HEK293 (cell line): Measurements from ENCODE around the gene TDRD10.

Experiments used
- CTCF ChIA-PET: fragments of 350-600 bp; formaldehyde crosslinking; extraction: SDS; loops from one replicate; lab custom pipeline; 2021; ENCODE audit warnings: antibody characterized with exemption; lab: Yijun Ruan, JAX
- POLR2A ChIA-PET: fragments of 300-600 bp; formaldehyde crosslinking; extraction: SDS; loops from one replicate; lab custom pipeline; 2020; ENCODE audit warnings: antibody characterized with exemption, inconsistent platforms; lab: Yijun Ruan, JAX
- H3K27ac ChIP-seq: fragments of 200-500 bp; sonication (Bioruptor generic); 2 replicates; pipeline ENCODE4 v1.5.1; 2014; ENCODE audit warnings: low read depth, low read length, control low read depth, inconsistent platforms; ENCODE audit errors: extremely low read depth
- H3K36me3 ChIP-seq, 2 experiments: fragments of 200-500 bp in 1 of 2; sonication (Bioruptor generic) in 1 of 2; 1 replicate in 1 of 2; 2 replicates in 1 of 2; pipeline ENCODE4 v1.5.1; 2014 to 2017; ENCODE audit warnings: inconsistent platforms in 2 of 2, low read length in 2 of 2; ENCODE audit not compliant: control insufficient read depth in 2 of 2, insufficient read depth in 1 of 2
- H3K4me1 ChIP-seq: fragments of 200-500 bp; sonication (Bioruptor generic); 2 replicates; pipeline ENCODE4 v1.5.1; 2014; ENCODE audit warnings: mild to moderate bottlenecking, low read length, inconsistent platforms; ENCODE audit not compliant: control insufficient read depth, insufficient read depth
- H3K4me3 ChIP-seq: 2 replicates; pipeline ENCODE4 v1.5.1; 2011; ENCODE audit warnings: low read depth, mild to moderate bottlenecking, control low read depth, low read length, moderate library complexity
- H3K9me3 ChIP-seq: fragments of 200-500 bp; sonication (Bioruptor generic); 2 replicates; pipeline ENCODE4 v1.5.1; 2014; ENCODE audit warnings: low read depth, low read length, inconsistent platforms; ENCODE audit not compliant: control insufficient read depth, insufficient read depth
- ELK4 ChIP-seq: IDR thresholded peaks from 2 replicates; pipeline ENCODE4 v1.6.1; 2011; ENCODE audit warnings: mild to moderate bottlenecking, low read depth, low read length, borderline replicate concordance
- MZF1 ChIP-seq: fragments of 450-650 bp; formaldehyde crosslinking; IDR thresholded peaks from 2 replicates; pipeline ENCODE4 v1.5.1; 2017; ENCODE audit warnings: missing biosample characterization, missing genetic modification characterization, borderline replicate concordance
- PATZ1 ChIP-seq: fragments of 450-650 bp; formaldehyde crosslinking; IDR thresholded peaks from 2 replicates; pipeline ENCODE4 v1.5.1; 2016; ENCODE audit warnings: missing biosample characterization, missing genetic modification characterization
- PRDM10 ChIP-seq: fragments of 450-650 bp; formaldehyde crosslinking; IDR thresholded peaks from 2 replicates; pipeline ENCODE4 v1.5.1; 2016; ENCODE audit warnings: missing biosample characterization, missing genetic modification characterization
- PRDM2 ChIP-seq: fragments of 450-650 bp; formaldehyde crosslinking; IDR thresholded peaks from 2 replicates; pipeline ENCODE4 v1.5.1; 2016; ENCODE audit warnings: missing biosample characterization, missing genetic modification characterization, borderline replicate concordance
- YY2 ChIP-seq: fragments of 450-650 bp; formaldehyde crosslinking; IDR thresholded peaks from 2 replicates; pipeline ENCODE4 v1.5.1; 2016; ENCODE audit warnings: missing biosample characterization, missing genetic modification characterization
- ZBTB17 ChIP-seq: fragments of 450-650 bp; formaldehyde crosslinking; IDR thresholded peaks from 2 replicates; pipeline ENCODE4 v1.5.1; 2016; ENCODE audit warnings: missing biosample characterization, missing genetic modification characterization
- ZNF112 ChIP-seq: fragments of 450-650 bp; formaldehyde crosslinking; IDR thresholded peaks from 2 replicates; pipeline ENCODE4 v1.5.0; 2017; ENCODE audit warnings: missing biosample characterization, missing genetic modification characterization
- ZNF132 ChIP-seq: fragments of 450-650 bp; formaldehyde crosslinking; IDR thresholded peaks from 2 replicates; pipeline ENCODE4 v1.5.1; 2017; ENCODE audit warnings: missing biosample characterization, missing genetic modification characterization, borderline replicate concordance
- ZNF18 ChIP-seq: fragments of 450-650 bp; formaldehyde crosslinking; IDR thresholded peaks from 2 replicates; pipeline ENCODE4 v1.5.1; 2016; ENCODE audit warnings: missing biosample characterization, missing genetic modification characterization
- ZNF274 ChIP-seq, 2 experiments: fragments of 200-500 bp in 1 of 2; fragments of 450-650 bp in 1 of 2; sonication (Bioruptor generic) in 1 of 2; formaldehyde crosslinking in 1 of 2; IDR thresholded peaks; 2 replicates each; pipeline versions ENCODE4 v1.5.1 to v1.6.1; 2014 to 2016; ENCODE audit warnings: borderline replicate concordance in 1 of 2, inconsistent platforms in 1 of 2, low read length in 1 of 2, missing biosample characterization in 1 of 2, missing genetic modification characterization in 1 of 2
- ZNF292 ChIP-seq: fragments of 450-650 bp; formaldehyde crosslinking; IDR thresholded peaks from 2 replicates; pipeline ENCODE4 v1.5.1; 2016; ENCODE audit warnings: low read depth, missing biosample characterization, missing genetic modification characterization, borderline replicate concordance
- ZNF529 ChIP-seq: fragments of 450-650 bp; formaldehyde crosslinking; IDR thresholded peaks from 2 replicates; pipeline ENCODE4 v1.5.1; 2017; ENCODE audit warnings: missing genetic modification characterization, missing biosample characterization; ENCODE audit not compliant: insufficient replicate concordance
- ZSCAN18 ChIP-seq: fragments of 450-650 bp; formaldehyde crosslinking; IDR thresholded peaks from 2 replicates; pipeline ENCODE4 v1.5.1; 2016; ENCODE audit warnings: missing biosample characterization, missing genetic modification characterization
- ZXDB ChIP-seq: fragments of 450-650 bp; formaldehyde crosslinking; IDR thresholded peaks from 2 replicates; pipeline ENCODE4 v1.5.1; 2016; ENCODE audit warnings: missing biosample characterization, missing genetic modification characterization

The TDRD10 gene

GRCh38 chr1:154453161-154453560, 48.9 kb upstream of the TDRD10 start (continued):
- no peak for TF ChIP-seq ELK4
- TF ChIP-seq ZNF529 (tag by site-specific recombination) = no peak
- no peak for TF ChIP-seq PRDM2 (tag by site-specific recombination)
- no peak for TF ChIP-seq ZNF18
- no peak for TF ChIP-seq ZSCAN18
- no peak for TF ChIP-seq ZNF112 (tag by site-specific recombination)
- TF ChIP-seq YY2 = no peak
- TF ChIP-seq MZF1 (tag by site-specific recombination) = no peak

- no peaks in the 10 kb centered on the region for H3K9me3 ChIP-seq
- no peak overlapping the region for H3K4me3 ChIP-seq
- CTCF ChIA-PET = interaction anchor here (0.6 to 1.4 kb wide), 7 partner anchors 10 to 268 kb away, joined by 3 to 4 read pairs (median 3); no protein-coding TSS in a partner anchor
- no peaks in the 10 kb centered on the region for H3K36me3 ChIP-seq
- H3K27ac ChIP-seq = no peak overlapping the region
- no peaks in the 10 kb centered on the region; the same call in 1 of the 2 replicates for H3K4me1 ChIP-seq
- POLR2A ChIA-PET = no interaction called here
- TF ChIP-seq ZNF132 (no peak), PRDM10 (tag by site-specific recombination) (peak; percentile 73), ZNF292 (tag by site-specific recombination) (no peak), ZNF274 (IDR thresholded peaks at IDR 0.05; ENCODE audit: low read length) (no peak), ZNF274 (tag by site-specific recombination; IDR thresholded peaks at IDR 0.05; ENCODE audit: borderline replicate concordance) (no peak), ZXDB (tag by site-specific recombination) (no peak), ZBTB17 (peak; percentile 28; the same call in 1 of the 2 replicates), PATZ1 (tag by site-specific recombination) (peak; percentile 66; the same call in 1 of the 2 replicates)
Measured at GRCh38 chr1:154453574-154454352, 48.3 kb upstream of the TDRD10 start.
